Mesothelial cell of epicardium (in vitro differentiated cells): Measurements from ENCODE around the gene KANK4. TPM values are rescaled to one million over a fixed set of nuclear protein-coding genes. Genes with fewer than 3 reads are reported as not detected.
A peak's percentile ranks its signal among the peaks of the same experiment; 100 is the strongest.

ENCODE experiments used
- DNase-seq, 2 experiments: peaks; one replicate each; pipeline ENCODE4 v3.0.0; 2021; ENCODE audit warnings: low spot score in 2 of 2; ENCODE audit not compliant: unreplicated experiment in 2 of 2
- H3K27ac Mint-ChIP-seq: 2 replicates; pipeline ENCODE4 v1.8.0; 2021; ENCODE audit warnings: mixed read lengths
- H3K27me3 Mint-ChIP-seq: 2 replicates; pipeline ENCODE4 v1.8.0; 2021; ENCODE audit warnings: low read depth, mixed read lengths
- H3K36me3 Mint-ChIP-seq: 2 replicates; pipeline ENCODE4 v1.8.0; 2021; ENCODE audit warnings: mixed read lengths
- H3K4me1 Mint-ChIP-seq: 2 replicates; pipeline ENCODE4 v1.8.0; 2021; ENCODE audit warnings: mixed read lengths
- H3K4me3 Mint-ChIP-seq: 2 replicates; pipeline ENCODE4 v1.8.0; 2021; ENCODE audit warnings: mild to moderate bottlenecking, moderate library complexity, mixed read lengths
- H3K9me3 Mint-ChIP-seq: 2 replicates; pipeline ENCODE4 v1.8.0; 2021; ENCODE audit warnings: mixed read lengths
- CTCF ChIP-seq: fragments of 200-600 bp; sonication (generic); IDR thresholded peaks from one replicate; pipeline ENCODE4 v1.5.0; 2021; ENCODE audit warnings: antibody characterized with exemption; ENCODE audit not compliant: unreplicated experiment
- total RNA-seq: library from RNA; stranded (reverse); gene quantifications from 3 replicates; pipeline ENCODE4 v1.2.1, GENCODE V29; 2021

The KANK4 gene
- total RNA-seq, 1 donor from 2014 or later: 34.3 TPM

- H3K4me1 Mint-ChIP-seq: peaks cover 1% of the 10 kb centered on the region
- H3K4me3 Mint-ChIP-seq: no peak overlapping the region
- no peaks in the 10 kb centered on the region for H3K27me3 Mint-ChIP-seq
- no peak for TF ChIP-seq CTCF
- DNase-seq: no peak
- H3K27ac Mint-ChIP-seq: no peak overlapping the region
- no peaks in the 10 kb centered on the region for H3K9me3 Mint-ChIP-seq
- H3K36me3 Mint-ChIP-seq: no peaks in the 10 kb centered on the region
Observed at GRCh38 chr1:62343911-62344310, 24.7 kb upstream of the KANK4 start.

- no peaks in the 10 kb centered on the region for H3K9me3 Mint-ChIP-seq
- H3K4me1 Mint-ChIP-seq: peaks cover 11% of the 10 kb centered on the region
- no peak for DNase-seq
- H3K4me3 Mint-ChIP-seq: no peak overlapping the region
- no peak for TF ChIP-seq CTCF
- H3K36me3 Mint-ChIP-seq: no peaks in the 10 kb centered on the region
- H3K27ac Mint-ChIP-seq: no peak overlapping the region
- no peaks in the 10 kb centered on the region for H3K27me3 Mint-ChIP-seq
Observed at GRCh38 chr1:62342270-62342669, 23.0 kb upstream of the KANK4 start.

GRCh38 chr1:62341615-62342014 is 22.4 kb upstream of the KANK4 start:
- peaks cover 17% of the 10 kb centered on the region for H3K4me1 Mint-ChIP-seq
- TF ChIP-seq CTCF: no peak
- no peak overlapping the region for H3K27ac Mint-ChIP-seq
- H3K9me3 Mint-ChIP-seq: no peaks in the 10 kb centered on the region
- H3K4me3 Mint-ChIP-seq: no peak overlapping the region
- no peak for DNase-seq
- H3K27me3 Mint-ChIP-seq: no peaks in the 10 kb centered on the region
- no peaks in the 10 kb centered on the region for H3K36me3 Mint-ChIP-seq

- no peak for DNase-seq
- no peak overlapping the region for H3K27ac Mint-ChIP-seq
- H3K4me3 Mint-ChIP-seq: no peak overlapping the region
- H3K4me1 Mint-ChIP-seq: peaks cover 20% of the 10 kb centered on the region
- H3K27me3 Mint-ChIP-seq: no peaks in the 10 kb centered on the region
- H3K9me3 Mint-ChIP-seq: no peaks in the 10 kb centered on the region
- H3K36me3 Mint-ChIP-seq: no peaks in the 10 kb centered on the region
- no peak for TF ChIP-seq CTCF
Observed at GRCh38 chr1:62341089-62341488, 21.9 kb upstream of the KANK4 start.

GRCh38 chr1:62337706-62338631 is 18.7 kb upstream of the KANK4 start:
- no peak for DNase-seq
- peaks cover 24% of the 10 kb centered on the region for H3K4me1 Mint-ChIP-seq
- H3K27ac Mint-ChIP-seq: peak overlapping the region; percentile 95
- H3K27me3 Mint-ChIP-seq: no peaks in the 10 kb centered on the region
- peaks cover 4% of the 10 kb centered on the region for H3K9me3 Mint-ChIP-seq
- H3K4me3 Mint-ChIP-seq: no peak overlapping the region
- no peaks in the 10 kb centered on the region for H3K36me3 Mint-ChIP-seq
- no peak for TF ChIP-seq CTCF
